Nucleus accumbens (tissue), 56 donors: ENCODE measurements around the gene SNX1.

Experiments
- DNase-seq, 56 donors: peaks; one replicate each; lab custom pipeline; 2025; lab: John Stamatoyannopoulos, UW

Gene SNX1

GRCh38 chr15:64144192-64144564 lies 48.4 kb downstream of the SNX1 start:
- DNase-seq = no peak

- peak in 29 of 56 donors; percentile 20 to 80 (median 40) for DNase-seq
Measured at GRCh38 chr15:64144565-64145281, 48.9 kb downstream of the SNX1 start.

- peak in 4 of 56 donors; percentile 16 to 33 (median 23) for DNase-seq
Measured at GRCh38 chr15:64146041-64146440, 50.3 kb downstream of the SNX1 start.

- DNase-seq = no peak
Measured at GRCh38 chr15:64146520-64146884, 50.7 kb downstream of the SNX1 start.

- DNase-seq = peak in 26 of 56 donors; percentile 15 to 67 (median 54)
Measured at GRCh38 chr15:64146885-64147681, 51.3 kb downstream of the SNX1 start.

- DNase-seq = no peak
Measured at GRCh38 chr15:64148168-64148567, 52.4 kb downstream of the SNX1 start.

DNA sequence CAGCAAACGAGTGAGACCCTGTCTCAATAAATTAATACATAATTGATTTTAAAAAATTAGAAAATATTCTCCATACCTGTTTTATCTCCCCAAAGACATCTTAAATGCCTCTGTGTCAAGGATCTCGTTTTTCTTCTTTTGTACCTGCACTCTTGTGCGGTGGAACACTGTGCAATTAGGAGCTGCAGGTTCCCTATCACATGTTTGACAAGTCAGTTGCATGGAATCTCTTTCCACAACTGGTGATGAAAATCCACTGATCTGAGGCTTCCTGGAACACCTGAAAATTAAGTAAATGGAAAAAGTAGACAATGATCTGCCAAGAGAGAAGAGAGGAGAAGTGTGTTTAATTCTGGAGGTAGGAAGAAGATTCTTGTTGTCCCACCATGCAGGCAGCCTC lies 52.8 kb downstream of the SNX1 start:
- no peak for DNase-seq

DNA sequence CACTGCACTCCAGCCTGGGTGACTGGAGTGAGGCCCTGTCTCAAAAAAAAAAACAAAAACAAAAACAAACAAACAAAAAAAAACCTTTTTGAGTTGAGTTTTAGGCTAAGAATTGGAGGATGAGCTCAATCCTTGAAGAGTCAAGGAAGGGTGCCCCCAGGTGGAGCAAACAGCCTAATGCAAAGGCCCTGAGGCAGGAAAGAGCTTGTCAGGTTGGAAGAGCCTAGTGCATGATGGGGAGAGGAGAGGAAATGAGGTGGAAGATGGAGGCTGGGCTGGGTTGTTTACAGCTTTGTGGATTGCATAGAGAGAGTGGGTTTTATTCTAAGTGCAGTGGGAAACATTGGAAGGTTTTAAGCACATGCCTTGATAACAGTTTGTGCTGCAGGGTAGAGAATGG lies 53.6 kb downstream of the SNX1 start:
- DNase-seq = peak in 5 of 56 donors; percentile 10 to 41 (median 27)

GRCh38 chr15:64149893-64150578 lies 54.3 kb downstream of the SNX1 start:
- DNase-seq = peak in 5 of 56 donors; percentile 16 to 44 (median 32)

GRCh38 chr15:64151727-64152506 lies 56.1 kb downstream of the SNX1 start, which contains the start of gene SNX22:
Gene SNX22 (plus strand): TSS chr15:64151731. CDS start chr15:64151776, 45 bp downstream.
- peak in 1 of 56 donors; percentile 54 for DNase-seq

DNA sequence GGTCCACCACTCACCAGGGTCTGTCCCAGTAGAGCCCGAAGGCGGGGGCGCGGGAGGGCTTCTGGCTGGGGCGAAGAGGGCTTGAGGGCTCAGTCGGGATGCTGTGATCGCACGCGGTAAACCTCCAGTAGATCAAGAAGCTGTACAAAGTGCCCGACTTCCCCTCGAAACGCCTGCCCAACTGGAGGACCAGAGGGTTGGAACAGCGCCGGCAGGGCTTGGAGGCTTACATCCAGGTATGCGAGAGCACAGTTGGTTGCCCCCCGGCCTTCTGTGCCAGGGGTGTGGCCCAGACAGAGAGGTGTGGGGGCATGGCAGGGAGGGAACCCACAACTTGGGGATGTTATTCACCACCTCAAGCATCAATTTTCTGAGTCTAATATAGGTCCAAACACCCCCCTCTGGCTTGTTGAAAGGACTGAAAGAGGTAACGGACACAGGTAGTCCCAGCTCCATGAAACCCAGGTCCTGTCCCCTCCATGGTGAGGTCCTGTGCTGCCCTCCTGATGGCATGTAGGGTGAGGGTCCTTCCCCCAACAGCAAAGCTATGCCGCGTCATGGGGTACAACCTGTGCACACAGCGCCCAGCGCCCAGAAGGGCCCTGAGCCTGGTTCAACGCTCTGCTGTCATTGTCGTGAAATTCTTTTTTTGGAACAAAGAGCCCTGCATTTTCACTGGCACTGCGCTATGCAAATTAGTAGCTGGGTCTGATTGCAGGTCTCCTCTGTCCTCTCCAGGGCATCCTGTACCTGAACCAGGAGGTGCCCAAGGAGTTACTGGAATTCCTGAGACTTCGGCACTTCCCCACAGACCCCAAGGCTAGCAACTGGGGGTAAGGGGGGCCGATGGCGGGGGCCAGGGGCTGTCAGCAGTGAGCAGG lies 57.0 kb downstream of the SNX1 start:
- DNase-seq = peak in 4 of 56 donors; percentile 27 to 54 (median 40)

- peak in 55 of 56 donors; percentile 44 to 99 (median 84) for DNase-seq
Measured at GRCh38 chr15:64153480-64154367, 57.9 kb downstream of the SNX1 start.

GRCh38 chr15:64155802-64156651 lies 60.2 kb downstream of the SNX1 start:
- no peak for DNase-seq

DNA sequence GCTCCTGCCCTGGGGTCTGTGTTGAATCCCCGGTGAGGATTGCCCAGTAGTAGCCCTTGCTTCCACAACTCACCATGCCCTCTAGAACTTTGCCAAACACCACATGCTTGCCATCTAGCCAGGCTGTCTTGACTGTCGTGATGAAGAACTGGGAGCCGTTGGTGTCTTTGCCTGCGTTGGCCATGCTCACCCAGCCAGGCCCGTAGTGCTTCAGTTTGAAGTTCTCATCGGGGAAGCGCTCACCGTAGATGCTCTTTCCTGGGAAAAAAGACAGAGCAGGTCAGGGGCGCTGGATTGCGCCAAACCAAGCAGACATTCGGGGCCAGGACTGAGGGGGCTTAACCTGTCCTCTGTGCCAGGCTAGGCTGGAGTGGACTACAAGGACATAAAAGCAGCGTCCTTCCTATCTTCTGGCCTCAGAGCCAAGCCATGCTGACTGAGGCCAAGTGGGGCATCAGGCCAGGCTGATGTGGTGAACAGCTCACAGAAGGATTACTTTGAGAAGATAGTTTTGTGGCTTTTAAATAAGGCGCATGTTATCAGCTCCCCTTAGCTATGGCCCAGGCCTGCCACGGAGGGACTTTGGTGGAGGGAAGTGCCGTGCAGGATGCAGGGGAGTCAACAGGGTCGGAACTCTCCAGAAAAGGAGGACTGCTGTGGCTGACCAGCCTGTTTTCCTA lies 61.0 kb downstream of the SNX1 start:
- no peak for DNase-seq

- no peak for DNase-seq
Measured at GRCh38 chr15:64157599-64158125, 61.9 kb downstream of the SNX1 start.

GRCh38 chr15:64158363-64159134 lies 62.8 kb downstream of the SNX1 start:
- DNase-seq = no peak
